CD4-positive, alpha-beta T cell treated with Interleukin-2 at 100 ng/mL for 4 hours (primary cell): ENCODE data around the gene UBE2J2.
"Not testable (repeated sequence)": the region's sequence is repeated elsewhere in the genome, so short reads cannot be mapped to it uniquely, and the experiment has no call there.

Source experiments
- DNase-seq: peaks from one replicate; pipeline ENCODE4 v3.0.0-alpha.2; 2020; ENCODE audit warnings: low spot score

UBE2J2 gene

DNA sequence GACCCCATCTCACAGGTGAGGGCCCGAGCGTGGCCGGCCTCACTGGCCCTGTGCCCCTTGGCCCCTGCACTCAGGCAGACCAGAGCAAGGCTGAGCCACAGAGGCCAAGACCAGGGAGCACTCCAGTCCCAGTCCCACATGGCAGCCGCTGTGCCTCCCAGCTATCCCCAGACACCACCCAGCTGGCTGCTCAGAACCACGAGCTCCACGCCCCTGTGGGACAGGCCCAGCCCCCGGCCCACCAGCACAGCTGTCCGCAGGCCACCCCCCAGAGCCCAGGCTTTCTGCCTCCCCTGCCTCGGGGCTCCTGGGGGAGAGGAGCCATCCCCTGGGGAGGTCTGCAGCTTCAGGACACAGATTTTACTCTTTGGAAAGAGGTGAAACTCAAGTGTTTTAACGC is 18.0 kb downstream of the UBE2J2 start:
- DNase-seq = no peak

- no peak for DNase-seq
These were observed 18.6 kb downstream of the UBE2J2 start for GRCh38 chr1:1255078-1255477.

DNA sequence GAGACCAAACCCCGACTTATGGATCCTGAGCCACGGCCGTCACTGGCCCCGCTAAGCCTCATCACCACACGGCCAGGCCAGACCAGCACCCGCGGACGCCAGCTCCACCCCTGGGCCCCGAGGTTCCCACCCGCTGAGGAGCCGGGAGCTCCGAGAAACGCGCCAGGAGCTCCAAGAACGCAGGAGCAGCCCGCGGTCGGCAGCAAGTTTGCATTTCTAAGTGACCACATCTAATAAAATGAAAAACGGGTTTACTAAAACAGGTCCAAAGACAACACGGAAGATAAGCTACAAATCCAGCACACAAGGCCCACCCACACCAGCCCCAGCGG is 19.0 kb downstream of the UBE2J2 start:
- DNase-seq = no peak

DNA sequence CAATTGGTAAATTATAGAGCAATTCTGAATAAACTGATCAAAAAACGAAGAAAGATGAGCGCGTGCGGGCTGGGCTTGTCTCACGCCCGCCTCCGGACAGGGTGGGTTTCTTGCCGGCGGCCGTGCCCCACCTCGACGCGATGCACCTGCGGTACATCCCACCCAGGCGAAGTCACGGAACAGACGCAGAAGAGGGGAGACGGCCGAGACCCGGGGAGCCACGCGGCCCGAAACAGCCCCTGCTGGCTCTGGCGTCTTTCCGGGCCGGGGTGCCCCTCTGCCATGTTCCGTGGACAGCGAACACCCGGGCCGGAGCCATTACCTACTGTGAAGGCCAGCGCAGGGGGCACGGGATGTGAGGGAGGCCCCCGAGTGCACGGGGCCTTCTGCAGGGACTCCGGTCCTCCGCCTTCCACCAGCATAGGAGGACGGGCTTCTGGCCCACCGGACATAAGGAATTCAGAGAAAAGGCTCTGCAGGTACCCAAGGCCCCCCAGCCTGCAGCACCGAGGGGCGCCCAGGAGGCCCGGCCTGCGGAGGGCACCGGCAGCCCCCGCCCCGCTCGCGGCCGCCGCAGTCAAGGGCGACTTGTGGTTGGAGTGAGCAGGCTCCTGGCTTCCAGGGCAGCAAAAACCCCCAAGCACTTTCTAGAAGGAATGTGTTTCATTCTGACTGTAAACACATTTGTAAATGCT is 19.5 kb downstream of the UBE2J2 start:
- DNase-seq = no peak

- DNase-seq = no peak
These were observed 20.3 kb downstream of the UBE2J2 start for GRCh38 chr1:1253314-1253713.

DNA sequence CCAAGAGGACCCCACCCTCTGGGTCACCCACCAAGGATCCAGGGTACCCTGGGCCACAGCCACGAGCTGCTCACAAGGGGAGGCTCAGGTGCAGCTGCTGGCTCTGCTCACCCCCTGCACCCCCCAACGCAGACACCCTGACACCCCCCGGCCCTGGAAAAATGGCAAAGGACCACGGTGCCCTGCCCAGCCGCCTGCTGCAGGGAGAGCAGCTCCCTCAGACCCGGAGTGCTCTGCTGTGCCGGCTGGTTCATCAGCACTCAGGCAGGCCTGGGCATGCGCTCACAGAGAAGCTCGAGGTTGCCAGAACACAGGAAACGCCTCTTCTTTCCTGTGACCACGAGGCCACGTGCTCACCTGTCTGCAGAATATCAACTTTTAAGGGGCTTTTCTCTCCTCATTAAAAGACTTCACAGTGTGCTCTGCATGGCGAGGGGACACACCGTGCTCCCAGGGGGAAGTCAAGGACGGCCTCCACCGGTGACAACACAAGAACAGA is 22.8 kb downstream of the UBE2J2 start:
- DNase-seq = peak; percentile 68

GRCh38 chr1:1248009-1248913 is 25.4 kb downstream of the UBE2J2 start:
- DNase-seq = not testable (repeated sequence)

DNA sequence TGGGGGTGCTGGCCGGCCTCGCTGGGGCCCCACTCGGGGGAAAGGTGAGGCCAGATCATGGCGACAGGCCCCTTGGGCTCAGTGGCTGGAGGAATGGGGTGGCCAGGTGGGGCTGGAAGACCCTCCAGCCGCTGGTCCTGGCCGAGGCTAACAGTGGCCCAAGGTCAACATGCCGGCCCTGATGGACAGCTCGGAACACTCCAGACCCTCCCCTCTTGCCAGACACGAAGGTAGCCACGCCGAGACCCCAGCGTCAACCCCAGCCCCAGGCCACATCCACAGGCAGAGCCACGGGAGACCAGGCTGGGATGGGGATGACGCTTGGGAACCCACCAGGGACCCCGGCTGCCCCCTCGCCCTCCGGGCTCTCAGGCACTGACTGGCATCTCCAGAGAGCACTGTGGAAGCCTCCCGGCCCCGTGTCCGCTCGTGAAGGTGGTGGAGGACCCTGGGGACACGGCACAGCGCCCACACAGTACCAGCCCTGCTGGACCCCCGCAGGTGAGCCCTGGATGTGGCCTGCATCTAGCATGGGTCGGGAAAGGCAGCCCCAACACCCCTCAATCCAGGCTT is 26.2 kb downstream of the UBE2J2 start:
- no peak for DNase-seq

- DNase-seq = no peak
These were observed 26.9 kb downstream of the UBE2J2 start, which contains the start of gene C1QTNF12 for GRCh38 chr1:1246577-1247340. Gene C1QTNF12 (minus strand): TSS chr1:1246722. CDS start chr1:1246690, 32 bp downstream.

GRCh38 chr1:1245817-1246576 is 27.7 kb downstream of the UBE2J2 start:
- DNase-seq = no peak

GRCh38 chr1:1245178-1245816 is 28.4 kb downstream of the UBE2J2 start:
- DNase-seq = no peak

GRCh38 chr1:1244192-1244811 is 29.4 kb downstream of the UBE2J2 start:
- DNase-seq = no peak

- no peak for DNase-seq
These were observed 29.9 kb downstream of the UBE2J2 start for GRCh38 chr1:1243807-1244191.

- no peak for DNase-seq
These were observed 30.4 kb downstream of the UBE2J2 start for GRCh38 chr1:1243266-1243660.

DNA sequence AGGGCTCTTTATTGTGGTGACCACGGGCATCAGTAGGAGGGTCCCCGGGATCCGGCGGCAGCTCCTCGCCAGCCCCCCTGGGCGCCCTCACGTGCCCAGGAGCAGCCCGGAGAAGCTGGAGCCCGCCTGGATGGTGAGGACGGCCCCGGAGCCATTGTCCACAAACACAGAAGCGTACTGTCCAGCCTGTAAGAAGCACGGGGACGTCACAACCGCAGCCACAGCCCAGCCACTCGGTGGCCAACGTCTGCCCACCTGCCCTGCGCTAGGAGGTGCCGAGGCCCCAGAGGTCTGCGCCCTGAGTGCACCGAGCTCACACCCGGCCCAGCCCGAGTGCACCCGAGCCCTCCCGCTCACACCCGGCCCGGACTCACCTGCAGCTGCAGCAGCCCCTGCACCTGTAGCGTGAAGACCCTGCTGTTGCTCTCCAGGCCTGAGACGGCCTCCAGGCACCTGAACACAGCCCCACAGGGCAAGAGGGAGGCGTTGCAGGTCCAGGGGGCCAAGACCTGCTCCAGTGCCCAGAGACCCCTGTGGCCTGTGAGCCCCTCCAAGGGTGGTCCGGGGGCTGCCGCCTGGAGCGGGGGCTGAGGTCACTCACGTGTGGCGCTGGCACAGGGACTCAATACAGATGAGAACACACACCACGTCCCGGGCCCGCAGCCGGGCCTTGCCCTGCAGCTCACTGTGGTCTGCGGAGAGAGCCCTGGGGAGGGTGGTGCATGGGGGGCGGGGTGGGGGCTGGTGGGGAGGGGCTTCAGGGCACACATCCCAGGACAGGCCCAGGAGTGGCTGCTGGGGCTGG is 31.0 kb downstream of the UBE2J2 start:
- DNase-seq = no peak

DNA sequence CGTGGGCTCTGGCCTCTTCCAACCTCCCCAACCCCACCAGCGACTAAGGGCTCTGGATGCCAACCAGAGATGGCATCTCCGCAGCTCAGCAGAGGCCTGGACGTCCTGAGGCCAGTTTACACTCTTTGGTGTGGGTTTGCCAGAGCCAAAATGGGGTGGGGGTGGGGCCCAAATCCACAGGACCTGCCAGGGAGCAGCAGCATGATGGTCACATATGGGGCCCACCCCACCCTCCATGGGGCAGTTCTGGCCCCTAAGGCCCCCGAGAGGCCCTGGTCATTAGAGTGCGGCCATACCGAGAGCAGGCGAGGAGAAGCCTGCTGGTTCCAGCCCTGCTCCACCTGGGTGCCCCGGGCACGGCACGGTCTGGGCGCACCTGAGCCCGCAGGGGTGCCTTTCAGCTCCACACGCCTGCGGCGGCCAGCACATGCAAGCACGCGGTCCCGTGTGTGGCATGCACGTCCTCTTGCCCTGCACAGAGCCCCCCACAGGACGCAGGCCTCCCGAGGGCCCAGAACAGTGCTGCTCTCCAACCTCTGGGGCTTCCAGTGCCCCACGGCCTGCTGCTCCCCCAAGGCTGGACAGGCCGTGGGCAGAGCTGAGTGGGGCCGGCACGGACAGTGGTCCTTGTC is 31.9 kb downstream of the UBE2J2 start:
- DNase-seq = no peak

- DNase-seq = no peak
These were observed 32.6 kb downstream of the UBE2J2 start for GRCh38 chr1:1240822-1241587.

GRCh38 chr1:1240348-1240732 is 33.3 kb downstream of the UBE2J2 start:
- no peak for DNase-seq
